ENCODE data around the gene COL26A1.

The COL26A1 gene

GRCh38 chr7:101581891-101582290 is 219.2 kb downstream of the COL26A1 start:
- H3K27me3 Mint-ChIP-seq = peaks cover 0 to 25% of the 10 kb centered on the region in 2 donors
- peaks cover 3 to 5% of the 10 kb centered on the region in 2 donors for H3K9me3 Mint-ChIP-seq
- no peaks in the 10 kb centered on the region for H3K4me1 Mint-ChIP-seq
- no peak overlapping the region for H3K27ac Mint-ChIP-seq
- ATAC-seq (replicated peaks) (no peak), DNase-seq (no peak)
- no peak overlapping the region for H3K4me3 Mint-ChIP-seq
- H3K36me3 Mint-ChIP-seq = peaks cover 0 to 3% of the 10 kb centered on the region in 2 donors

GRCh38 chr7:101582971-101583370 is 220.3 kb downstream of the COL26A1 start:
- H3K4me3 Mint-ChIP-seq = no peak overlapping the region
- H3K27ac Mint-ChIP-seq = no peak overlapping the region
- H3K36me3 Mint-ChIP-seq = peaks cover 0 to 3% of the 10 kb centered on the region in 2 donors
- H3K27me3 Mint-ChIP-seq = peaks cover 0 to 25% of the 10 kb centered on the region in 2 donors
- ATAC-seq (replicated peaks) (no peak), DNase-seq (no peak)
- H3K9me3 Mint-ChIP-seq = peaks cover 3 to 9% of the 10 kb centered on the region in 2 donors
- H3K4me1 Mint-ChIP-seq = no peaks in the 10 kb centered on the region

- Mint-ChIP-seq H3K4me1 (no peaks in the 10 kb centered on the region), H3K36me3 (peaks cover 0 to 3% of the 10 kb centered on the region in 2 donors), H3K4me3 (no peak overlapping the region), H3K9me3 (peaks cover 0 to 9% of the 10 kb centered on the region in 2 donors), H3K27me3 (peaks cover 0 to 18% of the 10 kb centered on the region in 2 donors), H3K27ac (no peak overlapping the region)
- DNase-seq = no peak
- no peak for ATAC-seq (replicated peaks)
Measured at GRCh38 chr7:101586078-101586905, 223.6 kb downstream of the COL26A1 start.

- H3K4me1 Mint-ChIP-seq = no peaks in the 10 kb centered on the region
- DNase-seq (no peak), ATAC-seq (replicated peaks) (no peak)
- peaks cover 3 to 15% of the 10 kb centered on the region in 2 donors for H3K27me3 Mint-ChIP-seq
- H3K36me3 Mint-ChIP-seq = peaks cover 0 to 3% of the 10 kb centered on the region in 2 donors
- no peak overlapping the region for H3K4me3 Mint-ChIP-seq
- no peak overlapping the region for H3K27ac Mint-ChIP-seq
- peaks cover 0 to 9% of the 10 kb centered on the region in 2 donors for H3K9me3 Mint-ChIP-seq
Measured at GRCh38 chr7:101586906-101587677, 224.4 kb downstream of the COL26A1 start.

GRCh38 chr7:101588131-101588935 is 225.7 kb downstream of the COL26A1 start:
- DNase-seq = no peak
- no peak overlapping the region for H3K4me3 Mint-ChIP-seq
- H3K4me1 Mint-ChIP-seq = no peaks in the 10 kb centered on the region
- H3K9me3 Mint-ChIP-seq = peaks cover 0 to 5% of the 10 kb centered on the region in 2 donors
- H3K27me3 Mint-ChIP-seq = peaks cover 7 to 12% of the 10 kb centered on the region in 2 donors
- no peaks in the 10 kb centered on the region for H3K36me3 Mint-ChIP-seq
- ATAC-seq (replicated peaks) = no peak
- no peak overlapping the region for H3K27ac Mint-ChIP-seq

- Mint-ChIP-seq H3K4me1 (no peaks in the 10 kb centered on the region), H3K27me3 (peaks cover 5 to 7% of the 10 kb centered on the region in 2 donors), H3K9me3 (peaks cover 0 to 4% of the 10 kb centered on the region in 2 donors), H3K4me3 (no peak overlapping the region), H3K36me3 (no peaks in the 10 kb centered on the region), H3K27ac (no peak overlapping the region)
- DNase-seq (no peak), ATAC-seq (replicated peaks) (no peak)
Measured at GRCh38 chr7:101589052-101589451, 226.4 kb downstream of the COL26A1 start.

GRCh38 chr7:101589976-101590662 is 227.4 kb downstream of the COL26A1 start:
- no peaks in the 10 kb centered on the region for H3K4me1 Mint-ChIP-seq
- DNase-seq = no peak
- no peak for ATAC-seq (replicated peaks)
- H3K9me3 Mint-ChIP-seq = peaks cover 0 to 4% of the 10 kb centered on the region in 2 donors
- no peaks in the 10 kb centered on the region for H3K36me3 Mint-ChIP-seq
- no peak overlapping the region for H3K4me3 Mint-ChIP-seq
- peaks cover 5 to 7% of the 10 kb centered on the region in 2 donors for H3K27me3 Mint-ChIP-seq
- no peak overlapping the region for H3K27ac Mint-ChIP-seq

GRCh38 chr7:101590663-101591435 is 228.2 kb downstream of the COL26A1 start:
- H3K27ac Mint-ChIP-seq = no peak overlapping the region
- peaks cover 5 to 7% of the 10 kb centered on the region in 2 donors for H3K27me3 Mint-ChIP-seq
- no peak overlapping the region for H3K4me3 Mint-ChIP-seq
- no peak for ATAC-seq (replicated peaks)
- peaks cover 0 to 4% of the 10 kb centered on the region in 2 donors for H3K9me3 Mint-ChIP-seq
- no peaks in the 10 kb centered on the region for H3K4me1 Mint-ChIP-seq
- H3K36me3 Mint-ChIP-seq = no peaks in the 10 kb centered on the region
- no peak for DNase-seq

GRCh38 chr7:101591504-101591903 is 228.8 kb downstream of the COL26A1 start:
- Mint-ChIP-seq H3K27me3 (peaks cover 5 to 7% of the 10 kb centered on the region in 2 donors), H3K27ac (no peak overlapping the region), H3K9me3 (peaks cover 0 to 4% of the 10 kb centered on the region in 2 donors), H3K4me1 (no peaks in the 10 kb centered on the region), H3K36me3 (no peaks in the 10 kb centered on the region), H3K4me3 (no peak overlapping the region)
- DNase-seq (no peak), ATAC-seq (replicated peaks) (no peak)

GRCh38 chr7:101593556-101593955 is 230.9 kb downstream of the COL26A1 start:
- no peaks in the 10 kb centered on the region for H3K9me3 Mint-ChIP-seq
- H3K27me3 Mint-ChIP-seq = peaks cover 5 to 7% of the 10 kb centered on the region in 2 donors
- no peak for ATAC-seq (replicated peaks)
- DNase-seq = no peak
- no peaks in the 10 kb centered on the region for H3K4me1 Mint-ChIP-seq
- H3K4me3 Mint-ChIP-seq = no peak overlapping the region
- no peak overlapping the region for H3K27ac Mint-ChIP-seq
- H3K36me3 Mint-ChIP-seq = no peaks in the 10 kb centered on the region

GRCh38 chr7:101594790-101595189 is 232.1 kb downstream of the COL26A1 start:
- no peak for DNase-seq
- Mint-ChIP-seq H3K27me3 (peaks cover 5 to 7% of the 10 kb centered on the region in 2 donors), H3K4me3 (no peak overlapping the region), H3K9me3 (no peaks in the 10 kb centered on the region), H3K4me1 (no peaks in the 10 kb centered on the region), H3K27ac (no peak overlapping the region), H3K36me3 (no peaks in the 10 kb centered on the region)
- no peak for ATAC-seq (replicated peaks)

- no peak overlapping the region for H3K27ac Mint-ChIP-seq
- no peaks in the 10 kb centered on the region for H3K9me3 Mint-ChIP-seq
- H3K4me3 Mint-ChIP-seq = no peak overlapping the region
- DNase-seq (no peak), ATAC-seq (replicated peaks) (no peak)
- peaks cover 5 to 7% of the 10 kb centered on the region in 2 donors for H3K27me3 Mint-ChIP-seq
- no peaks in the 10 kb centered on the region for H3K4me1 Mint-ChIP-seq
- no peaks in the 10 kb centered on the region for H3K36me3 Mint-ChIP-seq
Measured at GRCh38 chr7:101595246-101595645, 232.6 kb downstream of the COL26A1 start.
